GM12873 (cell line): ENCODE data around the gene CNTNAP4.

ENCODE experiments used
- CTCF ChIP-seq: IDR thresholded peaks from 2 replicates; pipeline ENCODE4 v1.5.1; 2012; ENCODE audit warnings: low read depth, mild to moderate bottlenecking, moderate library complexity, low read length, control low read depth; ENCODE audit not compliant: insufficient read depth; ENCODE audit errors: missing control alignments

CNTNAP4 gene

GRCh38 chr16:76461836-76462235 lies 184.6 kb downstream of the CNTNAP4 start:
- TF ChIP-seq CTCF: no peak

- TF ChIP-seq CTCF: no peak
Observed at GRCh38 chr16:76464955-76465620, 187.9 kb downstream of the CNTNAP4 start.

GRCh38 chr16:76466871-76467270 lies 189.7 kb downstream of the CNTNAP4 start:
- TF ChIP-seq CTCF: no peak

- TF ChIP-seq CTCF: no peak
Observed at GRCh38 chr16:76474048-76474447, 196.8 kb downstream of the CNTNAP4 start.

- TF ChIP-seq CTCF: no peak
Observed at GRCh38 chr16:76478105-76478504, 200.9 kb downstream of the CNTNAP4 start.

- no peak for TF ChIP-seq CTCF
Observed at GRCh38 chr16:76483307-76483909, 206.2 kb downstream of the CNTNAP4 start.

- no peak for TF ChIP-seq CTCF
Observed at GRCh38 chr16:76484020-76484419, 206.8 kb downstream of the CNTNAP4 start.
